IMR-90 (cell line): ENCODE data around the gene RASGRP4. TPM values are rescaled to one million over a fixed set of nuclear protein-coding genes. Genes with fewer than 3 reads are reported as not detected.

ENCODE experiments used
- ATAC-seq: fragments of 200-7000 bp; cut with Tn5 transposase; 2 replicates; pipeline ENCODE4 v1.9.1; 2020; ENCODE audit warnings: low read depth, mild to moderate bottlenecking, moderate library complexity
- BruUV-seq: library from RNA; stranded (reverse); fragments of 400-500 nt; replicated peaks from 2 replicates; lab custom pipeline; 2021; lab: Mats Ljungman, UMichigan
- CTCF ChIA-PET: fragments of 300-600 bp; formaldehyde crosslinking; extraction: SDS; loops from one replicate; lab custom pipeline; 2021; ENCODE audit warnings: antibody characterized with exemption; lab: Yijun Ruan, JAX
- POLR2A ChIA-PET: fragments of 300-600 bp; sonication (Branson Sonifier 250); formaldehyde crosslinking; loops from one replicate; lab custom pipeline; 2022; ENCODE audit warnings: antibody characterized with exemption; ENCODE audit not compliant: unreplicated experiment; lab: Charles Lee
- DNase-seq: peaks from one replicate; pipeline ENCODE4 v3.0.0; 2013
- H2AFZ ChIP-seq: replicated peaks from 2 replicates; pipeline ENCODE3; 2013; ENCODE audit warnings: low read length, mild to moderate bottlenecking; ENCODE audit not compliant: poor library complexity
- H2AK5ac ChIP-seq: 2 replicates; pipeline ENCODE4 v1.6.1; 2013; ENCODE audit warnings: low read depth, low read length, inconsistent platforms
- H2AK9ac ChIP-seq: replicated peaks from 2 replicates; pipeline ENCODE3; 2013; ENCODE audit warnings: mild to moderate bottlenecking, low read depth, low read length, moderate library complexity; ENCODE audit not compliant: poor library complexity
- H2BK120ac ChIP-seq: 2 replicates; pipeline ENCODE4 v1.6.1; 2013; ENCODE audit warnings: low read depth, low read length, inconsistent platforms
- H2BK15ac ChIP-seq: 3 replicates; pipeline ENCODE4 v1.6.1; 2013; ENCODE audit warnings: low read depth, low read length, inconsistent platforms
- H2BK20ac ChIP-seq: 2 replicates; pipeline ENCODE4 v1.6.1; 2013; ENCODE audit warnings: low read depth, mild to moderate bottlenecking, inconsistent platforms, low read length, moderate library complexity
- H2BK5ac ChIP-seq: 2 replicates; pipeline ENCODE4 v1.6.1; 2013; ENCODE audit warnings: mild to moderate bottlenecking, low read depth, low read length, inconsistent platforms; ENCODE audit not compliant: poor library complexity, severe bottlenecking
- H3K14ac ChIP-seq: replicated peaks from 2 replicates; pipeline ENCODE4 v1.6.1; 2013; ENCODE audit warnings: low read depth, low read length, inconsistent platforms
- H3K18ac ChIP-seq: 2 replicates; pipeline ENCODE4 v1.6.1; 2013; ENCODE audit warnings: low read depth, low read length, control low read depth
- H3K23ac ChIP-seq: 2 replicates; pipeline ENCODE4 v1.6.1; 2013; ENCODE audit warnings: low read depth, low read length, inconsistent platforms
- H3K27ac ChIP-seq: 2 replicates; pipeline ENCODE4 v1.5.1; 2013; ENCODE audit warnings: mild to moderate bottlenecking, control low read depth, low read length; ENCODE audit not compliant: insufficient read depth
- H3K27me3 ChIP-seq: 2 replicates; pipeline ENCODE4 v1.6.1; 2013; ENCODE audit warnings: low read length; ENCODE audit not compliant: control insufficient read depth, insufficient read depth
- H3K36me3 ChIP-seq: 2 replicates; pipeline ENCODE4 v1.6.1; 2013; ENCODE audit warnings: low read length, mixed read lengths; ENCODE audit not compliant: control insufficient read depth, insufficient read depth
- H3K4ac ChIP-seq: 2 replicates; pipeline ENCODE4 v1.6.1; 2013; ENCODE audit warnings: low read depth, low read length, inconsistent platforms
- H3K4me1 ChIP-seq: 2 replicates; pipeline ENCODE4 v1.6.1; 2013; ENCODE audit warnings: low read length, mixed read lengths; ENCODE audit not compliant: control insufficient read depth, insufficient read depth
- H3K4me2 ChIP-seq: 2 replicates; pipeline ENCODE4 v1.6.1; 2013; ENCODE audit warnings: low read depth, mild to moderate bottlenecking, control low read depth, low read length, moderate library complexity
- H3K4me3 ChIP-seq: 2 replicates; pipeline ENCODE4 v1.5.1; 2013; ENCODE audit warnings: low read depth, mild to moderate bottlenecking, control low read depth, low read length, moderate library complexity; ENCODE audit not compliant: insufficient read depth
- H3K56ac ChIP-seq: 2 replicates; pipeline ENCODE4 v1.6.1; 2013; ENCODE audit warnings: low read length, inconsistent platforms; ENCODE audit not compliant: insufficient read depth; ENCODE audit errors: extremely low read depth
- H3K79me1 ChIP-seq, 2 experiments: 2 replicates each; pipeline ENCODE4 v1.6.1; 2013; ENCODE audit warnings: low read length in 2 of 2, inconsistent platforms in 1 of 2, low read depth in 1 of 2
- H3K9ac ChIP-seq: 2 replicates; pipeline ENCODE4 v1.6.1; 2013; ENCODE audit warnings: low read depth, low read length, control low read depth
- H3K9me1 ChIP-seq: 2 replicates; pipeline ENCODE4 v1.6.1; 2013; ENCODE audit warnings: low read length, inconsistent platforms; ENCODE audit not compliant: insufficient read depth
- H3K9me3 ChIP-seq: 2 replicates; pipeline ENCODE4 v1.6.1; 2013; ENCODE audit warnings: low read length; ENCODE audit not compliant: control insufficient read depth, insufficient read depth
- H4K20me1 ChIP-seq: 2 replicates; pipeline ENCODE4 v1.6.1; 2013; ENCODE audit warnings: low read length, inconsistent platforms; ENCODE audit not compliant: insufficient read depth
- H4K5ac ChIP-seq: 2 replicates; pipeline ENCODE4 v1.6.1; 2013; ENCODE audit warnings: mild to moderate bottlenecking, low read depth, low read length, control low read depth
- H4K8ac ChIP-seq, 2 experiments: 2 replicates each; pipeline ENCODE4 v1.6.1; 2013; ENCODE audit warnings: low read depth in 2 of 2, low read length in 2 of 2, control low read depth in 1 of 2, inconsistent platforms in 1 of 2
- H4K91ac ChIP-seq: 2 replicates; pipeline ENCODE4 v1.6.1; 2013; ENCODE audit warnings: low read depth, low read length, inconsistent platforms; ENCODE audit not compliant: insufficient read depth
- ELK1 ChIP-seq: fragments of 150-350 bp; IDR thresholded peaks from 2 replicates; pipeline ENCODE4 v1.6.1; 2016; ENCODE audit warnings: low read depth, mild to moderate bottlenecking, low read length, moderate library complexity, borderline replicate concordance
- MAZ ChIP-seq: IDR thresholded peaks from 2 replicates; pipeline ENCODE4 v1.6.1; 2012; ENCODE audit warnings: low read depth, mild to moderate bottlenecking, low read length, improper control_type of control experiment, moderate library complexity, borderline replicate concordance
- MXI1 ChIP-seq: IDR thresholded peaks from 2 replicates; pipeline ENCODE4 v1.6.1; 2012; ENCODE audit warnings: low read depth, mild to moderate bottlenecking, low read length, moderate library complexity, borderline replicate concordance
- NFE2L2 ChIP-seq: fragments of 150-350 bp; IDR thresholded peaks from 2 replicates; pipeline ENCODE4 v1.6.1; 2016; ENCODE audit warnings: low read depth, mild to moderate bottlenecking, low read length
- RAD21 ChIP-seq: IDR thresholded peaks from 2 replicates; pipeline ENCODE4 v1.6.1; 2012; ENCODE audit warnings: low read length, improper control_type of control experiment
- RCOR1 ChIP-seq: IDR thresholded peaks from 2 replicates; pipeline ENCODE4 v1.6.1; 2012; ENCODE audit warnings: mild to moderate bottlenecking, low read length, improper control_type of control experiment; ENCODE audit not compliant: insufficient replicate concordance
- SMC3 ChIP-seq: fragments of 150-350 bp; IDR thresholded peaks from 2 replicates; pipeline ENCODE4 v1.6.1; 2016; ENCODE audit warnings: low read depth, mild to moderate bottlenecking, antibody characterized with exemption, low read length, moderate library complexity
- USF2 ChIP-seq: fragments of 150-350 bp; IDR thresholded peaks from 2 replicates; pipeline ENCODE4 v1.6.1; 2017; ENCODE audit warnings: mild to moderate bottlenecking, antibody characterized with exemption, low read length, low read depth
- WGBS, 2 experiments: methylation state at CpG; one replicate each; pipeline versions ENCODE4 v1.1.5 to v1.1.7; 2013; ENCODE audit warnings: missing lambda C conversion rate in 2 of 2; ENCODE audit not compliant: insufficient read length in 1 of 2; ENCODE audit errors: extremely low coverage in 2 of 2; 5-methylcytosine and 5-hydroxymethylcytosine counted together
- dilution Hi-C: fragments of 300-500 bp; cut with HindIII; formaldehyde crosslinking; loops from one replicate; pipeline ENCODE4 v1.14.3; 2018; ENCODE audit warnings: low sequenced_read_pairs; ENCODE audit not compliant: unreplicated experiment
- in situ Hi-C: fragments of 300-500 bp; cut with MboI; formaldehyde crosslinking; loops from 3 replicates; pipeline ENCODE4 v1.14.3; 2019; ENCODE audit warnings: low sequenced_read_pairs, inconsistent platforms, mixed read lengths
- intact Hi-C: fragments of 100-400 bp; cut with micrococcal nuclease; formaldehyde crosslinking; loops from 2 replicates; pipeline ENCODE4 v1.10.0; 2022
- polyA plus RNA-seq, 3 experiments: library from polyadenylated mRNA; depleted of rRNA; stranded (reverse); fragments of >200 nt; gene quantifications; 2 replicates each; pipeline ENCODE4 v1.2.3, GENCODE V29; 2012; ENCODE audit warnings: low replicate concordance in 1 of 3
- total RNA-seq: library from RNA; depleted of rRNA; stranded (reverse); fragments of >200 nt; gene quantifications from 2 replicates; pipeline ENCODE4 v1.2.3, GENCODE V29; 2012

Gene RASGRP4
- total and polyA plus RNA-seq, 2 of the 4 experiments (the other 2 are of a cell fraction) = not detected

- Histone ChIP-seq H3K9me3 (no peaks in the 10 kb centered on the region), H2AK5ac (no peak overlapping the region), H3K56ac (no peak overlapping the region), H3K79me1 (no peaks in the 10 kb centered on the region), H2BK20ac (no peak overlapping the region), H4K20me1 (no peaks in the 10 kb centered on the region), H3K27ac (no peak overlapping the region), H3K23ac (no peak overlapping the region), H4K8ac (no peak overlapping the region), H3K4me2 (no peak overlapping the region), H3K4me3 (no peak overlapping the region), H3K14ac (no peak overlapping the region), H4K5ac (no peak overlapping the region), H3K27me3 (peaks cover 15% of the 10 kb centered on the region), H2AFZ (no peak overlapping the region), H2AK9ac (no peak overlapping the region), H3K4me1 (no peaks in the 10 kb centered on the region), H3K9ac (no peak overlapping the region), H2BK120ac (no peak overlapping the region), H4K91ac (no peak overlapping the region), H3K4ac (no peak overlapping the region), H3K36me3 (no peaks in the 10 kb centered on the region; the same call in 1 of the 2 replicates), H2BK15ac (no peak overlapping the region), H3K18ac (no peak overlapping the region), H2BK5ac (no peak overlapping the region), H3K9me1 (peaks cover 5% of the 10 kb centered on the region; the same call in 1 of the 2 replicates)
- dilution Hi-C loops = no loop called here
- DNase-seq (no peak), ATAC-seq (no peak)
- ChIA-PET POLR2A (no interaction called here), CTCF (no interaction called here)
- no peak for TF ChIP-seq MAZ
- TF ChIP-seq ELK1 = no peak
- TF ChIP-seq SMC3 = no peak
- TF ChIP-seq USF2 = no peak
- no peak for TF ChIP-seq NFE2L2
- TF ChIP-seq MXI1 = no peak
- no peak for TF ChIP-seq RAD21
- no peak for TF ChIP-seq RCOR1
- no TSS peak for BruUV-seq
- intact Hi-C loops = no loop called here
- no CpG with 5 or more reads among the region's 6 CpGs for WGBS, 2 experiments
- in situ Hi-C loops = loop anchor here (25.0 kb wide), 1 partner anchor 524 kb away; the partner anchor contains the start of genes MRPS12 and SARS2
Observed at GRCh38 chr19:38413416-38413815, 12.6 kb downstream of the RASGRP4 start.
